HEK293 (cell line): ENCODE measurements around the gene VDR.

Experiments
- BCL6B ChIP-seq: fragments of 450-650 bp; formaldehyde crosslinking; IDR thresholded peaks from 2 replicates; pipeline ENCODE4 v1.5.1; 2017; ENCODE audit warnings: missing biosample characterization, missing genetic modification characterization
- CTCF ChIP-seq: fragments of 450-650 bp; formaldehyde crosslinking; IDR thresholded peaks from 2 replicates; pipeline ENCODE4 v1.5.1; 2016; ENCODE audit warnings: missing biosample characterization, missing genetic modification characterization
- ELK4 ChIP-seq: IDR thresholded peaks from 2 replicates; pipeline ENCODE4 v1.6.1; 2011; ENCODE audit warnings: mild to moderate bottlenecking, low read depth, low read length, borderline replicate concordance
- HOXC10 ChIP-seq: sonication (generic); formaldehyde crosslinking; IDR thresholded peaks from 2 replicates; pipeline ENCODE4 v1.8.1; 2023; ENCODE audit warnings: mild to moderate bottlenecking, missing genetic modification reagents
- IKZF3 ChIP-seq: fragments of 450-650 bp; IDR thresholded peaks from 2 replicates; pipeline ENCODE4 v1.5.0; 2018; ENCODE audit warnings: missing biosample characterization, mild to moderate bottlenecking, missing genetic modification characterization, moderate library complexity
- PRDM6 ChIP-seq: fragments of 450-650 bp; formaldehyde crosslinking; IDR thresholded peaks from 2 replicates; pipeline ENCODE4 v1.5.1; 2017; ENCODE audit warnings: missing biosample characterization, missing genetic modification characterization
- REPIN1 ChIP-seq: fragments of 450-650 bp; formaldehyde crosslinking; IDR thresholded peaks from 2 replicates; pipeline ENCODE4 v1.5.1; 2017; ENCODE audit warnings: missing biosample characterization, missing genetic modification characterization, low read depth
- SALL2 ChIP-seq: fragments of 450-650 bp; formaldehyde crosslinking; IDR thresholded peaks from 2 replicates; pipeline ENCODE4 v1.5.0; 2017; ENCODE audit warnings: missing biosample characterization, mild to moderate bottlenecking, missing genetic modification characterization, borderline replicate concordance
- ZBTB10 ChIP-seq: fragments of 450-650 bp; formaldehyde crosslinking; IDR thresholded peaks from 2 replicates; pipeline ENCODE4 v1.5.1; 2016; ENCODE audit warnings: missing biosample characterization, missing genetic modification characterization
- ZBTB44 ChIP-seq: fragments of 450-650 bp; IDR thresholded peaks from 2 replicates; pipeline ENCODE4 v1.5.1; 2018; ENCODE audit warnings: missing biosample characterization, mild to moderate bottlenecking, missing genetic modification characterization
- ZFP41 ChIP-seq: fragments of 450-650 bp; formaldehyde crosslinking; IDR thresholded peaks from 2 replicates; pipeline ENCODE4 v1.5.1; 2016; ENCODE audit warnings: missing biosample characterization, missing genetic modification characterization, borderline replicate concordance
- ZFP69B ChIP-seq: fragments of 450-650 bp; formaldehyde crosslinking; IDR thresholded peaks from 2 replicates; pipeline ENCODE4 v1.5.1; 2016; ENCODE audit warnings: missing biosample characterization, missing genetic modification characterization
- ZNF157 ChIP-seq: fragments of 450-650 bp; formaldehyde crosslinking; IDR thresholded peaks from 2 replicates; pipeline ENCODE4 v1.5.1; 2016; ENCODE audit warnings: missing biosample characterization, missing genetic modification characterization
- ZNF16 ChIP-seq: fragments of 450-650 bp; formaldehyde crosslinking; IDR thresholded peaks from 2 replicates; pipeline ENCODE4 v1.5.1; 2016; ENCODE audit warnings: low read depth, missing biosample characterization, missing genetic modification characterization
- ZNF175 ChIP-seq: fragments of 450-650 bp; formaldehyde crosslinking; IDR thresholded peaks from 2 replicates; pipeline ENCODE4 v1.5.1; 2016; ENCODE audit warnings: missing biosample characterization, missing genetic modification characterization
- ZNF24 ChIP-seq: fragments of 450-650 bp; formaldehyde crosslinking; IDR thresholded peaks from 2 replicates; pipeline ENCODE4 v1.5.1; 2016; ENCODE audit warnings: missing biosample characterization, missing genetic modification characterization
- ZNF423 ChIP-seq: fragments of 450-650 bp; formaldehyde crosslinking; IDR thresholded peaks from 2 replicates; pipeline ENCODE4 v1.5.1; 2016; ENCODE audit warnings: missing biosample characterization, missing genetic modification characterization
- ZNF48 ChIP-seq: fragments of 450-650 bp; formaldehyde crosslinking; IDR thresholded peaks from 2 replicates; pipeline ENCODE4 v1.5.1; 2016; ENCODE audit warnings: missing biosample characterization, missing genetic modification characterization
- ZNF510 ChIP-seq: fragments of 450-650 bp; formaldehyde crosslinking; IDR thresholded peaks from 2 replicates; pipeline ENCODE4 v1.5.1; 2018; ENCODE audit warnings: mild to moderate bottlenecking, missing genetic modification characterization, missing biosample characterization; ENCODE audit not compliant: insufficient replicate concordance
- ZNF529 ChIP-seq: fragments of 450-650 bp; formaldehyde crosslinking; IDR thresholded peaks from 2 replicates; pipeline ENCODE4 v1.5.1; 2017; ENCODE audit warnings: missing genetic modification characterization, missing biosample characterization; ENCODE audit not compliant: insufficient replicate concordance
- ZNF544 ChIP-seq: fragments of 450-650 bp; formaldehyde crosslinking; IDR thresholded peaks from 2 replicates; pipeline ENCODE4 v1.5.0; 2017; ENCODE audit warnings: missing biosample characterization, missing genetic modification characterization
- ZNF555 ChIP-seq: fragments of 450-650 bp; formaldehyde crosslinking; conservative IDR thresholded peaks from 2 replicates; pipeline ENCODE4 v1.5.1; 2017; ENCODE audit warnings: missing biosample characterization, mild to moderate bottlenecking, missing genetic modification characterization, inconsistent platforms
- ZNF558 ChIP-seq: fragments of 450-650 bp; formaldehyde crosslinking; IDR thresholded peaks from 2 replicates; pipeline ENCODE4 v1.5.1; 2016; ENCODE audit warnings: missing biosample characterization, missing genetic modification characterization
- ZNF571 ChIP-seq: fragments of 450-650 bp; formaldehyde crosslinking; IDR thresholded peaks from 2 replicates; pipeline ENCODE4 v1.5.0; 2017; ENCODE audit warnings: missing biosample characterization, missing genetic modification characterization
- ZNF596 ChIP-seq: fragments of 450-650 bp; IDR thresholded peaks from 2 replicates; pipeline ENCODE4 v1.5.0; 2018; ENCODE audit warnings: missing biosample characterization, mild to moderate bottlenecking, missing genetic modification characterization, moderate library complexity
- ZNF624 ChIP-seq: fragments of 450-650 bp; formaldehyde crosslinking; IDR thresholded peaks from 2 replicates; pipeline ENCODE4 v1.5.1; 2017; ENCODE audit warnings: missing biosample characterization, missing genetic modification characterization
- ZNF677 ChIP-seq: fragments of 450-650 bp; IDR thresholded peaks from 2 replicates; pipeline ENCODE4 v1.5.0; 2018; ENCODE audit warnings: missing biosample characterization, mild to moderate bottlenecking, missing genetic modification characterization, moderate library complexity
- ZNF707 ChIP-seq: fragments of 450-650 bp; formaldehyde crosslinking; IDR thresholded peaks from 2 replicates; pipeline ENCODE4 v1.5.1; 2016; ENCODE audit warnings: missing biosample characterization, missing genetic modification characterization
- ZNF792 ChIP-seq: fragments of 450-650 bp; formaldehyde crosslinking; IDR thresholded peaks from 2 replicates; pipeline ENCODE4 v1.5.1; 2016; ENCODE audit warnings: missing biosample characterization, missing genetic modification characterization
- ZNF843 ChIP-seq: fragments of 450-650 bp; formaldehyde crosslinking; IDR thresholded peaks from 2 replicates; pipeline ENCODE4 v1.5.1; 2016; ENCODE audit warnings: missing biosample characterization, missing genetic modification characterization
- ZSCAN16 ChIP-seq: fragments of 450-650 bp; formaldehyde crosslinking; IDR thresholded peaks from 2 replicates; pipeline ENCODE4 v1.5.1; 2016; ENCODE audit warnings: missing biosample characterization, missing genetic modification characterization

The VDR gene

GRCh38 chr12:47903927-47904712 is 674 bp downstream of the VDR start (continued):
- TF ChIP-seq ZNF792 (tag by site-specific recombination), result no peak
- peak; percentile 44; the same call in 1 of the 2 replicates for TF ChIP-seq CTCF (tag by site-specific recombination)
- no peak for TF ChIP-seq ZNF16
- no peak for TF ChIP-seq ZNF157 (tag by site-specific recombination)
- no peak for TF ChIP-seq ELK4
- TF ChIP-seq ZNF843 (tag by site-specific recombination), result no peak
- no peak for TF ChIP-seq ZNF544 (tag by site-specific recombination)
- no peak for TF ChIP-seq ZNF624 (tag by site-specific recombination)
- no peak for TF ChIP-seq ZSCAN16 (tag by site-specific recombination)
- no peak for TF ChIP-seq ZFP69B (tag by site-specific recombination)
- peak; percentile 15; the same call in 1 of the 2 replicates for TF ChIP-seq IKZF3
- TF ChIP-seq ZNF596 (tag by site-specific recombination), result no peak
- no peak for TF ChIP-seq ZNF24
- no peak for TF ChIP-seq ZBTB10 (tag by site-specific recombination)
- TF ChIP-seq ZNF707 (tag by site-specific recombination), result no peak
- no peak for TF ChIP-seq SALL2 (tag by site-specific recombination)
- no peak for TF ChIP-seq HOXC10
- TF ChIP-seq ZNF48, result no peak
- TF ChIP-seq BCL6B, result no peak
- no peak for TF ChIP-seq ZNF510 (tag by site-specific recombination)
- TF ChIP-seq ZNF555 (tag by site-specific recombination), result no peak
- no peak for TF ChIP-seq ZNF558 (tag by site-specific recombination)
- TF ChIP-seq PRDM6, result no peak
- TF ChIP-seq ZNF423 (tag by site-specific recombination), result no peak
- no peak for TF ChIP-seq REPIN1
- no peak for TF ChIP-seq ZFP41 (tag by site-specific recombination)
- no peak for TF ChIP-seq ZNF571 (tag by site-specific recombination)
- no peak for TF ChIP-seq ZNF175 (tag by site-specific recombination)
- TF ChIP-seq ZNF677, result no peak
- TF ChIP-seq ZNF529 (tag by site-specific recombination), result no peak
- no peak for TF ChIP-seq ZBTB44 (tag by site-specific recombination)
